H1 (cell line): ENCODE data around the gene ARHGEF11. TPM values are rescaled to one million over a fixed set of nuclear protein-coding genes. Genes with fewer than 3 reads are reported as not detected.

Experiments used
- CTCF ChIA-PET: fragments of 300-600 bp; sonication (Branson Sonifier 250); formaldehyde crosslinking; loops from one replicate; lab custom pipeline; 2021; ENCODE audit not compliant: partially characterized antibody; lab: Charles Lee
- POLR2A ChIA-PET: fragments of 300-600 bp; sonication (Branson Sonifier 250); formaldehyde crosslinking; loops from one replicate; lab custom pipeline; 2021; ENCODE audit warnings: inconsistent platforms; ENCODE audit not compliant: partially characterized antibody; lab: Charles Lee
- DNase-seq, 2 experiments: peaks; one replicate each; pipeline versions ENCODE4 v3.0.0 to v3.0.0-alpha.2; 2010 to 2022; ENCODE audit warnings: low spot score in 2 of 2, low read depth in 1 of 2, mixed read lengths in 1 of 2
- FAIRE-seq: peaks from 2 replicates; lab custom pipeline; 2011; peaks lifted over from hg19 to GRCh38; lab: Jason Lieb, UNC
- H2AFZ ChIP-seq: 2 replicates; pipeline ENCODE4 v1.8.1; 2012; ENCODE audit warnings: low read length, inconsistent platforms
- H2AK5ac ChIP-seq: 2 replicates; pipeline ENCODE4 v1.6.1; 2013; ENCODE audit warnings: low read depth, low read length
- H2BK120ac ChIP-seq: replicated peaks from 2 replicates; pipeline ENCODE3; 2013; ENCODE audit warnings: low read depth, low read length, inconsistent platforms
- H2BK12ac ChIP-seq: 2 replicates; pipeline ENCODE4 v1.6.1; 2013; ENCODE audit warnings: low read depth, low read length
- H2BK15ac ChIP-seq: 2 replicates; pipeline ENCODE4 v1.6.1; 2013; ENCODE audit warnings: low read length
- H2BK20ac ChIP-seq: 2 replicates; pipeline ENCODE4 v1.6.1; 2013; ENCODE audit warnings: low read length
- H2BK5ac ChIP-seq: 2 replicates; pipeline ENCODE4 v1.6.1; 2013; ENCODE audit warnings: low read depth, low read length
- H3K14ac ChIP-seq: 2 replicates; pipeline ENCODE4 v1.6.1; 2013; ENCODE audit warnings: inconsistent platforms; ENCODE audit not compliant: insufficient read length
- H3K18ac ChIP-seq: 2 replicates; pipeline ENCODE4 v1.6.1; 2013; ENCODE audit warnings: low read length; ENCODE audit errors: extremely low read depth
- H3K23ac ChIP-seq: 2 replicates; pipeline ENCODE4 v1.6.1; 2013; ENCODE audit warnings: inconsistent platforms; ENCODE audit not compliant: insufficient read length
- H3K23me2 ChIP-seq: 2 replicates; pipeline ENCODE4 v1.6.1; 2013; ENCODE audit warnings: low read depth, low read length
- H3K27ac ChIP-seq: 2 replicates; pipeline ENCODE4 v1.6.1; 2011; ENCODE audit warnings: low read depth, low read length, inconsistent platforms
- H3K27me3 ChIP-seq, 4 experiments: replicated peaks in 1 of 4; 1 replicate in 1 of 4; 2 replicates in 3 of 4; pipeline versions ENCODE4 v1.6.1 to v1.8.1; 2011 to 2013; ENCODE audit warnings: low read length in 3 of 4, mild to moderate bottlenecking in 3 of 4, inconsistent platforms in 2 of 4, mixed read lengths in 2 of 4, moderate library complexity in 1 of 4; ENCODE audit not compliant: control insufficient read depth in 3 of 4, insufficient read depth in 3 of 4; ENCODE audit errors: extremely low read depth in 1 of 4
- H3K36me3 ChIP-seq, 4 experiments: 2 replicates each; pipeline versions ENCODE4 v1.6.1 to v1.8.1; 2011 to 2013; ENCODE audit warnings: mild to moderate bottlenecking in 4 of 4, low read length in 3 of 4, moderate library complexity in 2 of 4, control low read depth in 1 of 4, inconsistent platforms in 1 of 4; ENCODE audit not compliant: insufficient read depth in 4 of 4, control insufficient read depth in 2 of 4
- H3K4ac ChIP-seq: replicated peaks from 2 replicates; pipeline ENCODE3; 2013; ENCODE audit warnings: low read length, low read depth, mixed read lengths, inconsistent platforms; ENCODE audit not compliant: insufficient read length
- H3K4me1 ChIP-seq, 4 experiments: replicated peaks in 1 of 4; 1 replicate in 1 of 4; 2 replicates in 3 of 4; pipeline versions ENCODE4 v1.6.1 to v1.8.1; 2011 to 2013; ENCODE audit warnings: low read length in 3 of 4, inconsistent platforms in 2 of 4, mixed read lengths in 1 of 4; ENCODE audit not compliant: insufficient read depth in 4 of 4, control insufficient read depth in 3 of 4
- H3K4me2 ChIP-seq, 2 experiments: 2 replicates each; pipeline versions ENCODE4 v1.6.1 to v1.8.1; 2011 to 2013; ENCODE audit warnings: low read depth in 2 of 2, low read length in 2 of 2, control low read depth in 1 of 2, inconsistent platforms in 1 of 2, mild to moderate bottlenecking in 1 of 2; ENCODE audit not compliant: insufficient read depth in 1 of 2
- H3K4me3 ChIP-seq, 4 experiments: fragments of 200-600, 300-600 bp in 1 of 4; sonication (generic), shearing (Covaris generic), sonication (Bioruptor Twin) in 1 of 4; 2 replicates each; pipeline versions ENCODE4 v1.5.1 to v1.8.1; 2011 to 2016; ENCODE audit warnings: low read length in 4 of 4, low read depth in 3 of 4, control low read depth in 2 of 4, inconsistent platforms in 2 of 4, mild to moderate bottlenecking in 2 of 4, mixed read lengths in 1 of 4, moderate library complexity in 1 of 4; ENCODE audit not compliant: insufficient read depth in 2 of 4; ENCODE audit errors: extremely low read depth in 1 of 4
- H3K56ac ChIP-seq: replicated peaks from 2 replicates; pipeline ENCODE3; 2013; ENCODE audit warnings: low read depth, mild to moderate bottlenecking, mixed read lengths, low read length, inconsistent platforms; ENCODE audit not compliant: insufficient read length
- H3K79me1 ChIP-seq: 2 replicates; pipeline ENCODE4 v1.6.1; 2013; ENCODE audit warnings: low read depth, low read length, control low read depth
- H3K79me2 ChIP-seq, 2 experiments: 2 replicates each; pipeline versions ENCODE4 v1.6.1 to v1.8.1; 2012 to 2013; ENCODE audit warnings: low read length in 2 of 2, mild to moderate bottlenecking in 2 of 2, inconsistent platforms in 1 of 2; ENCODE audit not compliant: insufficient read depth in 2 of 2, control insufficient read depth in 1 of 2
- H3K9ac ChIP-seq, 4 experiments: replicated peaks in 1 of 4; 1 replicate in 1 of 4; 2 replicates in 3 of 4; pipeline versions ENCODE4 v1.6.1 to v1.8.1; 2011 to 2013; ENCODE audit warnings: low read depth in 3 of 4, low read length in 3 of 4, control low read depth in 2 of 4, mild to moderate bottlenecking in 2 of 4, moderate library complexity in 2 of 4, inconsistent platforms in 1 of 4; ENCODE audit errors: extremely low read depth in 1 of 4
- H3K9me3 ChIP-seq, 2 experiments: 2 replicates each; pipeline versions ENCODE4 v1.6.1 to v1.8.1; 2012 to 2013; ENCODE audit warnings: mild to moderate bottlenecking in 2 of 2, moderate library complexity in 2 of 2, control low read depth in 1 of 2, inconsistent platforms in 1 of 2, low read depth in 1 of 2, low read length in 1 of 2, mixed read lengths in 1 of 2; ENCODE audit not compliant: insufficient read depth in 2 of 2
- H4K20me1 ChIP-seq, 2 experiments: replicated peaks in 1 of 2; 2 replicates each; pipeline versions ENCODE3 to v1.8.1; 2011 to 2013; ENCODE audit warnings: inconsistent platforms in 2 of 2, low read length in 2 of 2, mild to moderate bottlenecking in 1 of 2; ENCODE audit not compliant: insufficient read depth in 2 of 2, control insufficient read depth in 1 of 2
- H4K5ac ChIP-seq: 2 replicates; pipeline ENCODE4 v1.6.1; 2013; ENCODE audit warnings: low read length, low read depth, mixed read lengths, inconsistent platforms; ENCODE audit not compliant: insufficient read length
- H4K8ac ChIP-seq: 2 replicates; pipeline ENCODE4 v1.8.0; 2013; ENCODE audit warnings: mild to moderate bottlenecking, moderate library complexity, low read length, inconsistent platforms; ENCODE audit not compliant: insufficient read depth; ENCODE audit errors: extremely low read depth
- H4K91ac ChIP-seq: replicated peaks from 2 replicates; pipeline ENCODE3; 2013; ENCODE audit warnings: low read length, mixed read lengths, inconsistent platforms; ENCODE audit not compliant: insufficient read length
- ATF3 ChIP-seq: IDR thresholded peaks from 2 replicates; pipeline ENCODE4 v1.6.1; 2011; ENCODE audit warnings: low read depth, mild to moderate bottlenecking, low read length; ENCODE audit not compliant: insufficient read depth
- BACH1 ChIP-seq: IDR thresholded peaks from 2 replicates; pipeline ENCODE4 v1.6.1; 2012; ENCODE audit warnings: low read length, improper control_type of control experiment
- CBX5 ChIP-seq: fragments of 300-800, 300-1000 bp; sonication (generic); IDR thresholded peaks from 2 replicates; pipeline ENCODE4 v1.7.1; 2016; ENCODE audit warnings: antibody characterized with exemption, low read length, low read depth
- CHD1 ChIP-seq: IDR thresholded peaks from 2 replicates; pipeline ENCODE4 v1.6.1; 2012; ENCODE audit warnings: low read depth, low read length, improper control_type of control experiment
- CHD2 ChIP-seq: IDR thresholded peaks from 2 replicates; pipeline ENCODE4 v1.6.1; 2012; ENCODE audit warnings: low read length, improper control_type of control experiment
- CREB1 ChIP-seq: IDR thresholded peaks from 2 replicates; pipeline ENCODE4 v1.6.1; 2012; ENCODE audit warnings: inconsistent platforms
- FOSL1 ChIP-seq: IDR thresholded peaks from 2 replicates; pipeline ENCODE4 v1.6.1; 2011; ENCODE audit warnings: mild to moderate bottlenecking, low read depth, low read length, moderate library complexity; ENCODE audit not compliant: insufficient read depth
- HDAC6 ChIP-seq: IDR thresholded peaks from one replicate; pipeline ENCODE4 v1.7.1; 2012; ENCODE audit warnings: low read depth, mild to moderate bottlenecking, inconsistent platforms, low read length, moderate library complexity
- JUND ChIP-seq: IDR thresholded peaks from 2 replicates; pipeline ENCODE4 v1.6.1; 2011; ENCODE audit warnings: mild to moderate bottlenecking, improper control_type of control experiment, low read length
- KDM5A ChIP-seq: fragments of 200-600 bp; IDR thresholded peaks from 2 replicates; pipeline ENCODE4 v1.7.1; 2012; ENCODE audit warnings: mild to moderate bottlenecking, low read length, inconsistent platforms, mixed read lengths
- SP1 ChIP-seq: IDR thresholded peaks from 2 replicates; pipeline ENCODE4 v1.6.1; 2011; ENCODE audit warnings: low read depth, low read length
- SP2 ChIP-seq: IDR thresholded peaks from 2 replicates; pipeline ENCODE4 v1.6.1; 2012; ENCODE audit warnings: mild to moderate bottlenecking, low read length, inconsistent platforms
- TEAD4 ChIP-seq: IDR thresholded peaks from 2 replicates; pipeline ENCODE4 v1.6.1; 2012; ENCODE audit warnings: low read depth, low read length, inconsistent platforms, mixed read lengths
- WGBS, 2 experiments: shearing (Covaris generic) in 1 of 2; methylation state at CpG; one replicate each; pipeline versions ENCODE4 v1.1.6 to v1.1.7; 2013 to 2015; ENCODE audit warnings: low lambda C conversion rate in 2 of 2, mixed read lengths in 2 of 2, inconsistent platforms in 1 of 2, low coverage in 1 of 2, missing lambda C conversion rate in 1 of 2; ENCODE audit not compliant: insufficient replicate concordance in 2 of 2, insufficient coverage in 1 of 2, insufficient read length in 1 of 2; ENCODE audit errors: extremely low coverage in 1 of 2, missing lambda C conversion rate in 1 of 2; 5-methylcytosine and 5-hydroxymethylcytosine counted together
- polyA plus RNA-seq, 7 experiments: library from polyadenylated mRNA; depleted of rRNA in 3 of 7; stranded (reverse) in 5 of 7; unstranded in 2 of 7; fragments of >200 nt in 5 of 7; fragments of 200-250 nt in 2 of 7; gene quantifications; 1 replicate in 5 of 7; 2 replicates in 1 of 7; 4 replicates in 1 of 7; pipeline versions ENCODE4 v1.2.1 to v1.2.3, GENCODE V29; 2011 to 2013; ENCODE audit warnings: missing spikeins in 2 of 7, mixed read lengths in 2 of 7
- total RNA-seq: library from RNA; stranded (reverse); fragmentation: NEBNext Ultra II Directional; extraction: Animal tissue kit (Norgen Biotek cat#: 25700); gene quantifications from 2 replicates; pipeline ENCODE4 v1.2.1, GENCODE V29; 2021

The ARHGEF11 gene
- total and polyA plus RNA-seq, 2 of the 8 experiments (the other 6 are each of a cell fraction or from before 2014, with no cell fraction given), result 19.9 to 33.1 TPM

GRCh38 chr1:156937883-156938282 is 107.7 kb downstream of the ARHGEF11 start:
- no peak for DNase-seq
- Histone ChIP-seq H4K8ac (no peak overlapping the region), H3K23ac (no peak overlapping the region)
- TF ChIP-seq HDAC6 (no peak), SP1 (no peak), CBX5 (no peak), CREB1 (no peak), CHD1 (no peak), SP2 (no peak), ATF3 (no peak), TEAD4 (no peak), BACH1 (no peak), FOSL1 (no peak), KDM5A (no peak), JUND (no peak), CHD2 (no peak)
- TF ChIP-seq, all 59 proteins: peak for 0
- H3K23me2 ChIP-seq, result no peaks in the 10 kb centered on the region; the same call in 1 of the 2 replicates
- no peaks in the 10 kb centered on the region for H3K9me3 ChIP-seq
- 96% methylated on average over 8 of the region's 8 CpGs; no CpG with 5 or more reads in 1 of the 2 experiments for whole genome bisulfite sequencing, 2 experiments
- H3K4ac ChIP-seq, result no peak overlapping the region
- no peak overlapping the region for H4K91ac ChIP-seq
- no peak overlapping the region for H2BK20ac ChIP-seq
- no peak overlapping the region for H3K56ac ChIP-seq
- H3K9ac ChIP-seq, result no peak overlapping the region
- ChIA-PET CTCF (interaction anchor here (0.6 to 2.6 kb wide), 7 partner anchors 9 to 99 kb away, joined by 3 to 12 read pairs (median 5); no protein-coding TSS in a partner anchor), POLR2A (interaction anchor here (0.8 kb wide), 1 partner anchor 13 kb away, joined by 3 read pairs; no protein-coding TSS in a partner anchor)
- H3K4me2 ChIP-seq, result no peak overlapping the region
- no peaks in the 10 kb centered on the region for H3K27me3 ChIP-seq
- H2AK5ac ChIP-seq, result no peak overlapping the region
- FAIRE-seq, result no peak
- no peak overlapping the region for H3K18ac ChIP-seq
- no peak overlapping the region for H2BK15ac ChIP-seq
- no peak overlapping the region for H2BK12ac ChIP-seq
- H3K79me2 ChIP-seq, result no peaks in the 10 kb centered on the region
- no peak overlapping the region for H2AFZ ChIP-seq
- H3K36me3 ChIP-seq, result peaks cover 15 to 51% (median 26%) of the 10 kb centered on the region in 4 experiments
- peaks cover 4 to 7% of the 10 kb centered on the region in 2 experiments for H4K20me1 ChIP-seq
- H3K4me1 ChIP-seq, result peaks cover 0 to 4% (median 0%) of the 10 kb centered on the region in 4 experiments; a peak in 3 of 7 replicates
- no peak overlapping the region for H3K27ac ChIP-seq
- no peaks in the 10 kb centered on the region for H3K79me1 ChIP-seq
- no peak overlapping the region for H2BK120ac ChIP-seq
- no peak overlapping the region for H4K5ac ChIP-seq
- no peak overlapping the region for H3K14ac ChIP-seq
- H2BK5ac ChIP-seq, result peak overlapping the region; percentile 5; the same call in 1 of the 2 replicates
- H3K4me3 ChIP-seq, result no peak overlapping the region
